ENCODE measurements around the gene RNF40.

RNF40 gene

GRCh38 chr16:30740364-30741251 lies 21.5 kb upstream of the RNF40 start:
- peak in 1 of 58 donors; percentile 35 for DNase-seq

GRCh38 chr16:30741461-30741914 lies 20.6 kb upstream of the RNF40 start:
- DNase-seq: no peak

DNA sequence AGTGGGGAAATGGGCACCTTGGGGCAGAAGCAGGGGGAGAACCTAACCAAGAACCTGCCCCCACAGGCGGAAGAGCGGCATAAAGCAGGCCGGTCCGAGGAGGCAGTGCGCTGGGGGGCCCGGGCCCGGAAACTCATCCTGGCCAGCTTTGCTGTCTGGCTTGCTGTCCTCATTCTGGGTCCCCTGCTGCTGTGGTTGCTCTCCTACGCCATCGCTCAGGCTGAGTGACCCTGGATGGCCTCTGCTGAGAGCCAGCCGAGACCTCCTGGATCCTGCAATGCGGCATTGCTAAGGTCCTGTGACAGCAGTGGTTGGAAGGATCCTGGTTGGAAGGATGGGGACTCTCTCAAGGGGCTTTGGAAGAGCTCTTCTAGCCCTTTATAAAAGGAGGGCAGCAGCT lies 18.4 kb upstream of the RNF40 start:
- DNase-seq: no peak

- DNase-seq: no peak
Measured at GRCh38 chr16:30744183-30744582, 17.9 kb upstream of the RNF40 start.

DNA sequence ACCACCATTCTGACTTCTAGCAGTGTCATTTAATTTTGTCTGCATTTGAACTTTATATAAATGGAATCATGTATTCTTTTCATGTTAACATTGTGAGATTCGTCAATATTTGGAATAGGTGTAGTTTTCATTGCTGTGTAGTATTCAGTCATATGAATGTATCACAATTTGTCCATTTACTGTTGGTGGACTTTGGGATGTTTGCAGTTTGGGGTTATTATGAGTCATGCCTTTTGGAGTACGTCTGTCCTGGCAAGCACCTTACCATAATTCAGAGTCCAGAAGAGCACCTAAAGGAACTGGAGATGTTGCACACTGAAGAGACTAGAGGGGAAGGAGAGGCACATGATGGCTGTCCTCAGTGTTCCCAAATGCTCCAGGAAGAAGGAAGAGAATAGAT lies 17.0 kb upstream of the RNF40 start:
- DNase-seq: no peak

DNA sequence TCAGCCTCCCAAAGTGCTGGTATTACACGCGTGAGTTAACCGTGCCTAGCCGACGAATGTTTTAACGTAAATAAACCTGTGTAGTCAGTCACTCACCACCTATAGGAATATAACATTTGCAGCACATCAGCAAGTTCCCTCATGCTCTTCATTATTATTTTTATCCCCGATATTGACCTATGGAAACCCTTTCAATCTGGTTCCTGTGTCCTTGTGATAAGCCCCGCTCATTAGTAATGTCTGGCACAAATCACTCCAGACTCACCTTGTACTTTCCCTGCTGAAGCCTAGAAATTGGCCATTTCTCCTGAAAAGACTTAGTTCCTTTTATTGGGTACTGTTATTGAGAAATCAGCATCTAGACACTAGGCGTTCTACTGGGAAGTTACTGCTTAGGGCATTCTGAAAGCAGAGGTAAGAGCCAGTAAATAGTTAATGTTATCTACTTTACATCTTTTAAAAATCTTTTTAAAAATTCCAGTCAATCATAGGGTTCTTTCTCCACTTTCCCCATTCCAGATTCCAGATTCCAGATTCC lies 15.4 kb upstream of the RNF40 start:
- DNase-seq: no peak

- DNase-seq: no peak
Measured at GRCh38 chr16:30747331-30747730, 14.8 kb upstream of the RNF40 start.

GRCh38 chr16:30747799-30748633 lies 14.1 kb upstream of the RNF40 start, which contains the start of gene PHKG2:
Gene PHKG2, plus strand, starts transcription at chr16:30748425. Its CDS starts 396 bp downstream, at chr16:30748821.
- peak; percentile 84 to 99 (median 98) for DNase-seq

GRCh38 chr16:30748634-30749445 lies 13.3 kb upstream of the RNF40 start:
- peak in 6 of 58 donors; percentile 32 to 68 (median 45) for DNase-seq

DNA sequence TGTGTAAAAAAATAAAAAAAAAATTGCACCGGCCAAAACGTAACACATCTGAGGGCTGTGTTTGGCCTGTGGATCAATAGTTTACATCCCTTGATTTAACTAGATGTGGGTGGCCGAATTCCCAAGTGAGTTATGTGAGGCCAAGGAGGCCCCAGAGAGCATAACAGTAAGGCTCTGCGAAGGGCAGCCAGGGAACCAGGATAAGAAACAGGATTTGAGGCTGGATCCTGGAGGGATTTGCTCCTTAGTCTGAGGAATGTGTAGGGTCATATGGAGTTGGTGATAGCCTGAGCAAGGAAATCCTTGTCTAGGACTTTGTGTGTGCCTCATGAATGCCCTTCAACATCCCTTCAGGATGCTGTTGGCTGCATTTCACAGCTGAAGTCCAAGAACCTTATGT lies 11.9 kb upstream of the RNF40 start:
- DNase-seq: no peak

- no peak for DNase-seq
Measured at GRCh38 chr16:30750876-30751465, 11.2 kb upstream of the RNF40 start.

DNA sequence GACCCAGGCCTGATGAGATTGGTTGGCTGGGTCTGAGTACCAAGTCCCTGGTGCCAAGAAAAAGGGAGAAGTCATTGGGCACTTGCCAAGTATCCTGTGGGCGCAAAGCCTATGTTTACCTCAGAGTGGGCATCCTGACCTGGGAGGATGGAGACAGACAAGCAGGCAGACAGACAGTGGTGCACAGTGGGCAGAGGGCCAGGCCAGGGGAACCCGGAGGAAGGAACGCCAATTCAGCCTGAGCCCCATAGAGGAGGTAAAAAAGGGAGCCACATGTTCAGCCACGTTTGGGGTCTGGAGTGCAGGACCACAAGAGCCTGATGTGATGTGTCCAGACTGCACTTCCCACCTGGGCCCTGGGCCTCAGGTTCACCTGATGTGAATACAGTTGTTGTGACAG lies 8.5 kb upstream of the RNF40 start:
- DNase-seq: no peak

- no peak for DNase-seq
Measured at GRCh38 chr16:30755955-30756780, 6.0 kb upstream of the RNF40 start.

DNA sequence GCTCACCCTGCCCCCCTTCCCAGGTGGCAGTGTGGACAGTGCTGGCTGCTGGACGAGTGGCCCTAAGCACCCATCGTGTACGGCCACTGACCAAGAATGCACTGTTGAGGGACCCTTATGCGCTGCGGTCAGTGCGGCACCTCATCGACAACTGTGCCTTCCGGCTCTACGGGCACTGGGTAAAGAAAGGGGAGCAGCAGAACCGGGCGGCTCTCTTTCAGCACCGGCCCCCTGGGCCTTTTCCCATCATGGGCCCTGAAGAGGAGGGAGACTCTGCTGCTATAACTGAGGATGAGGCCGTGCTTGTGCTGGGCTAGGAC lies 5.4 kb upstream of the RNF40 start:
- DNase-seq: no peak

DNA sequence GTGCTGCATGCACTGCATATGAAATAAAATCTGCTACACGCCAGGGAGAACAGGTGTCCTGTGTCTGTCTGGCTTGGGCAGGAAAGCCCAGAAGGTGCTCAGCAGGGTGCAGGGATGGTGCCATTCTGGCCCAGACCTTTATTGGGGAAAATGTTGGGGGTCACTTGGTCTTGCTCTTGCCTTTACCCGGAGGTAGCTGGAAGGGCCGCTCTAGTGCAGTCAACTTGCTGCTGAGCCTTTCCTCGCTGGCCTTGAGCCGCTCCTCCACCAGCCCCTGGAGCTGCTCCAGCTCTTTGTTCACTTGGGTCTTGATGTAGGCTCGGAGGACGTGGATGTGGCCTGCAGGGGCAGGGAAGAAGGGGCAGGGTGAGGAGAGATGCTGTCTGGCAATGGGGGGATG lies 4.8 kb upstream of the RNF40 start:
- no peak for DNase-seq

DNA sequence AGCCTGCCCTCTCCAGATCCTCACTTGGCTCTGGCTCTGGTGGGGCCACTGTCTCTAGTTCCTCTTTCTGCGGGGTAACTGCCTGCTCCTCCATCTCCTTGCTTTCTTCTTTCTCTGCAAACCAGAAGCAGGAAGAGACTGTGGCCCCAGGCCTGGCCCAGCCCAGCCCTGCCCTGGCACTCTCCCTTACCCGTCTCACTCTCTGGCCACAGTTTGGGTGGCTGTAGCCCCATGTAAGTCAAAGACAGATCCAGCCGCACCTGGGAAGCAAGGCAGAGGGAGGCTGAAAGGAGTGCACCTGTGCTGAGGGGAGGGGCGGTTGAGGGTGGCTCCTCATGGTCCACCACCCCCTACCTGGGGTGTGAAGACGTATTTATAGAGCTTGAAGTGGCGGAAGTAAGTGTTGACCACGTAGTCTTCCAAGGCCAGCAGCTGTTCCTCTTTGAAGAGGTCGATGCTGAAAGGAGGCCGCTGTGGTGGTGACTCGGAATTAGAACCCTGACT lies 3.1 kb upstream of the RNF40 start:
- DNase-seq: peak in 3 of 58 donors; percentile 13 to 26 (median 21)

DNA sequence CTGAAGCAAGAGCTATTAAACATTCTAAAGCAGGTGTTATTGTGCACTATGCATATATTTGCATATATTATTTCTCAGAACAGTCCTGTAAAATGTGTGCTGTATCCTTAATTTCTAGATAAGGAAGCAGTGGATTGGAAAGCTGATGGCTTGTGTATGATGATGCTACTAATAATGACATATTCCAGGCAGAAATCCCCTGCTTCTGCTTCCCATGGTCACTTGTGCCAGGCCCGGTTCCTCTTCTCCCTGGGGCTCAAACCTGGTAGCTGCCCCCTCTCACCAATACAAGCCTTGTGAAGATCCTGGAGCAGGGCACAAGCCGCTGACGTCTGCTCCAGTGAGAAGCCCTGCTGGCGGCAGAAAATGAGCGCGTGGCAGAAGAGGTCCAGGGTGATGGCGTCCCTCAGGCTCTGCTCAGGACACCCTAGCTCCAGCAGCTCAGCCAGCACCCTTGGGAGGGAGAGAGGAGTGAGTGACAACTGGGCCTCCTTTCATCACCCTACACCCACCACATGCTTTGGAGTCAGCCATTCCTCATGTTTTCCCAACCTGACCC lies 2.0 kb upstream of the RNF40 start:
- DNase-seq: no peak

- DNase-seq: no peak
Measured at GRCh38 chr16:30760577-30761426, 1.3 kb upstream of the RNF40 start.
